GM12878 (cell line): ENCODE results near the gene LSM7. TPM values are rescaled to one million over a fixed set of nuclear protein-coding genes. Genes with fewer than 3 reads are reported as not detected.

ENCODE experiments used
- ATAC-seq: fragments of 200-7000 bp; cut with Tn5 transposase; 3 replicates; pipeline ENCODE4 v1.9.1; 2020; ENCODE audit warnings: mild to moderate bottlenecking, moderate library complexity
- BruUV-seq: library from RNA; stranded (reverse); fragments of 400-500 nt; replicated peaks from 2 replicates; lab custom pipeline; 2021; lab: Mats Ljungman, UMichigan
- CTCF ChIA-PET: fragments of 300-600 bp; sonication (Branson Sonifier 250); formaldehyde crosslinking; extraction: SDS; loops from one replicate; lab custom pipeline; 2021; ENCODE audit warnings: inconsistent platforms; lab: Yijun Ruan, JAX
- POLR2A ChIA-PET: fragments of 350-600 bp; formaldehyde crosslinking; extraction: SDS; loops from one replicate; lab custom pipeline; 2021; ENCODE audit warnings: inconsistent platforms; lab: Charles Lee
- RAD21 ChIA-PET: fragments of 300-600 bp; sonication (Branson Sonifier 250); formaldehyde crosslinking; loops from one replicate; lab custom pipeline; 2023; ENCODE audit warnings: antibody characterized with exemption; ENCODE audit not compliant: unreplicated experiment; lab: Charles Lee
- SMC1A ChIA-PET: fragments of 300-600 bp; sonication (Branson Sonifier 250); formaldehyde crosslinking; loops from one replicate; lab custom pipeline; 2023; ENCODE audit not compliant: unreplicated experiment, uncharacterized antibody; lab: Charles Lee
- DNase-seq: peaks from one replicate; pipeline ENCODE4 v3.0.0-alpha.2; 2011; ENCODE audit warnings: low read depth, low spot score
- FAIRE-seq: peaks from 3 replicates; lab custom pipeline; 2011; peaks lifted over from hg19 to GRCh38; lab: Jason Lieb, UNC
- H2AFZ ChIP-seq: 2 replicates; pipeline ENCODE4 v1.6.0; 2011; ENCODE audit warnings: low read depth, low read length, control low read depth; ENCODE audit not compliant: control insufficient read depth
- H3K27ac ChIP-seq: 2 replicates; pipeline ENCODE4 v1.5.1; 2011; ENCODE audit warnings: control low read depth; ENCODE audit not compliant: control insufficient read depth, insufficient read depth
- H3K27me3 ChIP-seq, 2 experiments: replicated peaks in 1 of 2; 2 replicates each; pipeline versions ENCODE4 v1.6.0 to v1.6.1; 2011; ENCODE audit warnings: low read length in 1 of 2; ENCODE audit not compliant: control insufficient read depth in 2 of 2, insufficient read depth in 2 of 2
- H3K36me3 ChIP-seq, 2 experiments: 2 replicates each; pipeline ENCODE4 v1.5.1; 2011; ENCODE audit warnings: low read length in 1 of 2; ENCODE audit not compliant: control insufficient read depth in 2 of 2, insufficient read depth in 2 of 2
- H3K4me1 ChIP-seq: 2 replicates; pipeline ENCODE4 v1.6.1; 2011; ENCODE audit warnings: mild to moderate bottlenecking, low read length, moderate library complexity, mixed read lengths; ENCODE audit not compliant: control insufficient read depth, insufficient read depth
- H3K4me2 ChIP-seq: 2 replicates; pipeline ENCODE4 v1.6.0; 2011; ENCODE audit warnings: control low read depth; ENCODE audit not compliant: control insufficient read depth, insufficient read depth
- H3K4me3 ChIP-seq: fragments of 200-600 bp; sonication (generic); 2 replicates; pipeline ENCODE4 v1.5.1; 2016
- H3K79me2 ChIP-seq: 2 replicates; pipeline ENCODE4 v1.6.0; 2011; ENCODE audit warnings: low read length; ENCODE audit not compliant: control insufficient read depth, insufficient read depth
- H3K9ac ChIP-seq: 2 replicates; pipeline ENCODE4 v1.8.0; 2011; ENCODE audit warnings: low read length, control low read depth, mixed read lengths; ENCODE audit not compliant: control insufficient read depth, insufficient read depth
- H3K9me3 ChIP-seq: replicated peaks from 3 replicates; pipeline ENCODE4 v1.5.1; 2011; ENCODE audit warnings: mild to moderate bottlenecking, low read length; ENCODE audit not compliant: control insufficient read depth, insufficient read depth
- H4K20me1 ChIP-seq: 2 replicates; pipeline ENCODE4 v1.6.0; 2011; ENCODE audit not compliant: control insufficient read depth, insufficient read depth
- CHD4 ChIP-seq: fragments of 200-600 bp; sonication (generic); IDR thresholded peaks from 2 replicates; pipeline ENCODE4 v1.6.1; 2016; ENCODE audit warnings: mild to moderate bottlenecking
- FOXM1 ChIP-seq: IDR thresholded peaks from 2 replicates; pipeline ENCODE4 v1.6.1; 2012; ENCODE audit warnings: low read depth, mild to moderate bottlenecking, inconsistent platforms, low read length, moderate library complexity
- HDAC2 ChIP-seq: fragments of 200-600 bp; sonication (generic); IDR thresholded peaks from 2 replicates; pipeline ENCODE4 v1.6.1; 2017
- IKZF1 ChIP-seq: fragments of 450-650 bp; conservative IDR thresholded peaks from 2 replicates; pipeline ENCODE4 v1.6.1; 2017; ENCODE audit warnings: antibody characterized with exemption, mild to moderate bottlenecking
- IRF3 ChIP-seq: fragments of 450-650 bp; IDR thresholded peaks from 2 replicates; pipeline ENCODE4 v1.6.1; 2014; ENCODE audit warnings: mild to moderate bottlenecking
- KAT2A ChIP-seq: conservative IDR thresholded peaks from 2 replicates; pipeline ENCODE4 v1.6.1; 2011; ENCODE audit warnings: low read depth, low read length; ENCODE audit not compliant: control insufficient read depth
- MAX ChIP-seq: IDR thresholded peaks from 2 replicates; pipeline ENCODE4 v1.6.1; 2012; ENCODE audit warnings: low read depth, low read length, improper control_type of control experiment
- MEF2A ChIP-seq: IDR thresholded peaks from 2 replicates; pipeline ENCODE4 v1.6.1; 2011; ENCODE audit warnings: low read depth, mild to moderate bottlenecking, low read length, moderate library complexity; ENCODE audit not compliant: insufficient read depth
- NKRF ChIP-seq: fragments of 450-650 bp; conservative IDR thresholded peaks from 2 replicates; pipeline ENCODE4 v1.6.1; 2017; ENCODE audit warnings: mild to moderate bottlenecking, moderate library complexity
- PBX3 ChIP-seq: IDR thresholded peaks from 2 replicates; pipeline ENCODE4 v1.6.1; 2011; ENCODE audit warnings: mild to moderate bottlenecking, low read depth, low read length, moderate library complexity; ENCODE audit not compliant: insufficient replicate concordance
- SIN3A ChIP-seq: IDR thresholded peaks from 2 replicates; pipeline ENCODE4 v1.6.1; 2012; ENCODE audit warnings: low read depth, low read length, improper control_type of control experiment
- SIX5 ChIP-seq: IDR thresholded peaks from 2 replicates; pipeline ENCODE4 v1.6.1; 2011; ENCODE audit warnings: mild to moderate bottlenecking, low read depth, low read length, moderate library complexity; ENCODE audit not compliant: severe bottlenecking
- SRF ChIP-seq, 2 experiments: IDR thresholded peaks; 2 replicates each; pipeline ENCODE4 v1.6.1; 2011; ENCODE audit warnings: low read depth in 2 of 2, low read length in 2 of 2, mild to moderate bottlenecking in 1 of 2, moderate library complexity in 1 of 2
- TCF12 ChIP-seq: IDR thresholded peaks from 2 replicates; pipeline ENCODE4 v1.6.1; 2011; ENCODE audit warnings: low read depth, mild to moderate bottlenecking, low read length
- WGBS: methylation state at CpG from one replicate; pipeline ENCODE4 v1.1.6; 2016; ENCODE audit warnings: low lambda C conversion rate; ENCODE audit not compliant: insufficient replicate concordance, insufficient coverage; ENCODE audit errors: missing lambda C conversion rate; 5-methylcytosine and 5-hydroxymethylcytosine counted together
- in situ Hi-C: fragments of 300-500 bp; cut with MboI; formaldehyde crosslinking; loops from 9 replicates; pipeline ENCODE4 v1.14.3; 2018; ENCODE audit warnings: mixed read lengths
- intact Hi-C: fragments of 100-400 bp; cut with micrococcal nuclease; formaldehyde crosslinking; loops from one replicate; pipeline ENCODE4 v1.14.2; 2022; ENCODE audit not compliant: unreplicated experiment
- polyA plus RNA-seq, 11 experiments: library from polyadenylated mRNA; depleted of rRNA in 4 of 11; unstranded in 6 of 11; stranded (reverse) in 5 of 11; fragments of >200 nt; fragmentation: Nextera tagmentation in 4 of 11; fragmentation: Illumina TruSeq in 1 of 11; extraction: Ambion mirVana in 4 of 11; extraction: Trizol in 1 of 11; gene quantifications; 1 replicate in 1 of 11; 2 replicates in 10 of 11; pipeline versions ENCODE4 v1.2.1 to v1.2.3, GENCODE V29; 2011 to 2016; ENCODE audit warnings: inconsistent platforms in 2 of 11, missing spikeins in 2 of 11, low read depth in 1 of 11
- total RNA-seq, 4 experiments: library from RNA; depleted of rRNA in 3 of 4; stranded (reverse); fragments of >200 nt in 3 of 4; fragmentation: Illumina TruSeq in 1 of 4; extraction: Trizol in 1 of 4; gene quantifications; 2 replicates each; pipeline versions ENCODE4 v1.2.1 to v1.2.3, GENCODE V29; 2013 to 2021
- TF ChIP-seq, protein P1 (sequence below): fragments of 450-650 bp; IDR thresholded peaks from 2 replicates; pipeline ENCODE4 v1.6.1; 2018; ENCODE audit warnings: mild to moderate bottlenecking, low read depth, moderate library complexity; ENCODE audit not compliant: partially characterized antibody

LSM7 gene
- total and polyA plus RNA-seq, 10 of the 15 experiments (the other 5 are each of a cell fraction or from before 2014, with no cell fraction given): 24.4 to 424 (median 217) TPM

- BruUV-seq: no TSS peak
- Histone ChIP-seq H3K9ac (no peak overlapping the region), H3K4me1 (no peaks in the 10 kb centered on the region), H3K4me3 (no peak overlapping the region), H3K27me3 (no peaks in the 10 kb centered on the region), H3K9me3 (no peaks in the 10 kb centered on the region), H3K27ac (no peak overlapping the region), H2AFZ (no peak overlapping the region), H3K79me2 (no peaks in the 10 kb centered on the region), H3K36me3 (peaks cover 2 to 4% of the 10 kb centered on the region in 2 experiments; a peak in 3 of 4 replicates), H3K4me2 (no peak overlapping the region), H4K20me1 (no peaks in the 10 kb centered on the region)
- POLR2A ChIA-PET: no interaction called here
- in situ Hi-C loops (no loop called here), intact Hi-C loops (no loop called here)
- DNase-seq (no peak), FAIRE-seq (no peak), ATAC-seq (no peak)
- SMC1A ChIA-PET: interaction anchor here (0.6 kb wide), 1 partner anchor 254 kb away, joined by 3 read pairs; no protein-coding TSS in a partner anchor
- 95% methylated on average over 25 of the region's 25 CpGs for whole genome bisulfite sequencing
- TF ChIP-seq SIN3A: no peak
- no peak for TF ChIP-seq HDAC2
- no peak for TF ChIP-seq SIX5
- TF ChIP-seq, protein P1, sequence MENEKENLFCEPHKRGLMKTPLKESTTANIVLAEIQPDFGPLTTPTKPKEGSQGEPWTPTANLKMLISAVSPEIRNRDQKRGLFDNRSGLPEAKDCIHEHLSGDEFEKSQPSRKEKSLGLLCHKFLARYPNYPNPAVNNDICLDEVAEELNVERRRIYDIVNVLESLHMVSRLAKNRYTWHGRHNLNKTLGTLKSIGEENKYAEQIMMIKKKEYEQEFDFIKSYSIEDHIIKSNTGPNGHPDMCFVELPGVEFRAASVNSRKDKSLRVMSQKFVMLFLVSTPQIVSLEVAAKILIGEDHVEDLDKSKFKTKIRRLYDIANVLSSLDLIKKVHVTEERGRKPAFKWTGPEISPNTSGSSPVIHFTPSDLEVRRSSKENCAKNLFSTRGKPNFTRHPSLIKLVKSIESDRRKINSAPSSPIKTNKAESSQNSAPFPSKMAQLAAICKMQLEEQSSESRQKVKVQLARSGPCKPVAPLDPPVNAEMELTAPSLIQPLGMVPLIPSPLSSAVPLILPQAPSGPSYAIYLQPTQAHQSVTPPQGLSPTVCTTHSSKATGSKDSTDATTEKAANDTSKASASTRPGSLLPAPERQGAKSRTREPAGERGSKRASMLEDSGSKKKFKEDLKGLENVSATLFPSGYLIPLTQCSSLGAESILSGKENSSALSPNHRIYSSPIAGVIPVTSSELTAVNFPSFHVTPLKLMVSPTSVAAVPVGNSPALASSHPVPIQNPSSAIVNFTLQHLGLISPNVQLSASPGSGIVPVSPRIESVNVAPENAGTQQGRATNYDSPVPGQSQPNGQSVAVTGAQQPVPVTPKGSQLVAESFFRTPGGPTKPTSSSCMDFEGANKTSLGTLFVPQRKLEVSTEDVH: no peak
- no peak for TF ChIP-seq PBX3
- no peak for TF ChIP-seq TCF12
- TF ChIP-seq IKZF1: no peak
- TF ChIP-seq MAX: no peak
- no peak for TF ChIP-seq IRF3
- TF ChIP-seq NKRF: no peak
- TF ChIP-seq KAT2A: no peak
- no peak for TF ChIP-seq MEF2A
- no peak for TF ChIP-seq CHD4
- no peak for TF ChIP-seq FOXM1
- no peak for TF ChIP-seq SRF (IDR thresholded peaks at IDR 0.05; ENCODE audit: low read depth in 2 of 2, low read length in 2 of 2)
- RAD21 ChIA-PET: no interaction called here
- CTCF ChIA-PET: no interaction called here
Measured at GRCh38 chr19:2345794-2346663, 17.6 kb upstream of the LSM7 start.
